AG09319 (cell line): ENCODE data around the gene RPAP3.

Experiments
- DNase-seq: peaks from one replicate; pipeline ENCODE4 v3.0.0-alpha.2; 2010; ENCODE audit warnings: low read depth; ENCODE audit errors: extremely low read depth
- CTCF ChIP-seq: IDR thresholded peaks from 2 replicates; pipeline ENCODE4 v1.5.1; 2011; ENCODE audit warnings: low read depth, mild to moderate bottlenecking, inconsistent platforms, low read length, moderate library complexity

RPAP3 gene

DNA sequence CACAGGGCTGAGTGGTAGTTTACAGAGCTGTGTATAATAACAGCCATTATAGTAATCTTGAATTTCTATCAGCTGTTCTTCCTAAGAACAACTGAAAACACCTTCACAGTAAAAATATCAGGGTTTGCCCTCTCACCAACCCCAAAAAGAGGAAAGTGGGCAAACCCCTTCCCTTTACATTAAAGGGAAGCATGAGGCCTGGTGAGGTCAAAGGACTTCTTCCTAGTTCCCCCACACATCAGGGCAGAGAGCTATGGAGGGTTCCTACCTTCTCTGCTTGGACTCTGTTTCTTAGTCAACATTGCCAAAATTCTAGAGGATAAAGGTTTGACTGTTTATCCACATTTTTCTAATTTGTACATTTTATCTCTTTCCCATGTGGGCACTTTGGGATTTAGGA, 4.4 kb upstream of the RPAP3 start:
- TF ChIP-seq CTCF: no peak
- DNase-seq: no peak

GRCh38 chr12:47709671-47710070, 3.8 kb upstream of the RPAP3 start:
- TF ChIP-seq CTCF: no peak
- DNase-seq: no peak

- DNase-seq: no peak
Observed at GRCh38 chr12:47709237-47709636, 3.4 kb upstream of the RPAP3 start.

GRCh38 chr12:47707905-47708543, 2.2 kb upstream of the RPAP3 start:
- TF ChIP-seq CTCF: no peak

More at GRCh38 chr12:47709237-47709636, 3.4 kb upstream of the RPAP3 start:
- TF ChIP-seq CTCF: no peak

GRCh38 chr12:47707355-47707754, 1.5 kb upstream of the RPAP3 start:
- TF ChIP-seq CTCF: no peak
- no peak for DNase-seq

More at GRCh38 chr12:47707905-47708543, 2.2 kb upstream of the RPAP3 start:
- DNase-seq: no peak

GRCh38 chr12:47705229-47705565, 633 bp downstream of the RPAP3 start:
- no peak for TF ChIP-seq CTCF
- DNase-seq: no peak

DNA sequence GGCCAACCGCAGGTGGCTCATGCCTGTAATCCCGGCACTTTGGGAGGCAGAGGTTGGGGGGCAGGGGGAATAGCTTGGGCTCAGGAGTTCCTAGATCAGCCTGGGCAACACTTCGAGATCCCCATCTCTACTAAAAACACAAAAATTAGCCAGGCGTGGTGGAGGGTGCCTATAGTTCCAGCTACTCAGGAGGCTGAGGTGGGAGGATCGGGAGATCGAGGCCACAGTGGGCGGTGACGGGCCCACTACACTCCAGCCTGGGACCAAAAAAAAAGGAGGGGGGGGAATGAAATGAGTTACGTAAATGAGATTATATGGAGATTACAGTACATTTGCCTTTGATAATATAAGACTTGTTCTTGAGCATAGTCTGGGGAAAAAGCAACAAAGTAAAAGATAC, 1.1 kb downstream of the RPAP3 start:
- no peak for DNase-seq
- TF ChIP-seq CTCF: no peak
